ENCODE data around the gene ANKRD44. TPM values are rescaled to one million over a fixed set of nuclear protein-coding genes. Genes with fewer than 3 reads are reported as not detected.
A peak's percentile ranks its signal among the peaks of the same experiment; 100 is the strongest.

Gene ANKRD44
- total RNA-seq, 1 donor from 2014 or later, result 35.4 TPM

GRCh38 chr2:197205585-197206215, 104.9 kb downstream of the ANKRD44 start:
- DNase-seq, result no peak

DNA sequence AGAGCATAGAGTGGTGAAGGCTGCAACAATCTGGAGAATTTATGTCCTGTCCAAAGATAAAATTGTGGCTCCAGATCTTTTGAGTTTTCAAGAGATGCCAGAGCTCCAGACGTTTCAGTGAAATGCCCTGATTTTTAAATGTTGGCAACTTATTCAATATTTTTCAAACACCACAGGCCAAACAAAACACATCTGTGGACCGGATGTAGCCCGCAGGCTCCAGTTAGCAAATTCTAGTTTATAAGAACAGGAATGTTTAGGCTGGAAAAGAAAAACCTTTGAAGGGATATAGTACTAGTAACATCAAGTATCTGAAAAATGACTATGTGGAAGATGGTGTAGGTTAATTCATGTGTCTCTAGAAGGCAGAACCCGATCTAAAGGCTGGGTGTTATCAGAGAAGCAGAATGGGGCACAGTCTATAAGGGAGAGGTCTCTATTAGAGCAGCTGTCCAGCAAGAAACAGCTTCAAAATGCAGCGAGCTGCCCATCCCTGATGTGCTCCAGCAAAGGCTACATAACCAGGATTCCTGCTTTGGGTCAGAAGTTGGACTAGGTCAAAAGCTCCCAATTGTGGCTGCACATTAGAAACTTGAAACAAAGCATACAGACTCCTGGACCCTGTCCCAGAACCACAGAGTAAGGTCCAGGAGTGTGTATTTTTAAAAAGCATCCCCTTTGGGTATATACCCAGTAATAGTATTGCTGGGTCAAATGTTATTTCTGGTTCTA, 105.9 kb downstream of the ANKRD44 start:
- DNase-seq, result no peak

GRCh38 chr2:197201874-197202273, 108.7 kb downstream of the ANKRD44 start:
- DNase-seq, result no peak

GRCh38 chr2:197200762-197201058, 109.9 kb downstream of the ANKRD44 start:
- DNase-seq, result no peak

GRCh38 chr2:197200051-197200761, 110.4 kb downstream of the ANKRD44 start:
- peak; percentile 42 for DNase-seq

GRCh38 chr2:197198890-197199289, 111.7 kb downstream of the ANKRD44 start:
- no peak for DNase-seq

DNA sequence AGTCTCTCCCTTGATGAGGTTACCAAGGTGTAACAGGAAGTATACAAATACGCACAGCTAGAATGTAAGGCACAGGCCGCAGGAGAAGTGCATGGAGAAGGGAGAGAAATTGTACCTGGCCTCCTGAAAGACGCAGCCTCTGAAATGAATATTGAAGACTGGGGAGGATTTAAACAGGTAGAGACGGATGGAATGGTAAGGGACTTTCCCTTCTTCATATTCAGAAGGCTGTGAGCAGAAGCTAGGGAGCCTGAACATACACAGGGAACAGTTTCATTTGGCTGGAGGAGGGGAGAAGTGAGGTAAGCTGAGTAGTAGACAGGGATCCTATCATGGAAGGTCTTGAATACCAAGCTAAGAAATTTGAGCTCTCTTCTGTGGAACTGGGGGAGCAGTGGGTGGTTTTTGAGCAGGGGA, 112.7 kb downstream of the ANKRD44 start:
- no peak for DNase-seq

DNA sequence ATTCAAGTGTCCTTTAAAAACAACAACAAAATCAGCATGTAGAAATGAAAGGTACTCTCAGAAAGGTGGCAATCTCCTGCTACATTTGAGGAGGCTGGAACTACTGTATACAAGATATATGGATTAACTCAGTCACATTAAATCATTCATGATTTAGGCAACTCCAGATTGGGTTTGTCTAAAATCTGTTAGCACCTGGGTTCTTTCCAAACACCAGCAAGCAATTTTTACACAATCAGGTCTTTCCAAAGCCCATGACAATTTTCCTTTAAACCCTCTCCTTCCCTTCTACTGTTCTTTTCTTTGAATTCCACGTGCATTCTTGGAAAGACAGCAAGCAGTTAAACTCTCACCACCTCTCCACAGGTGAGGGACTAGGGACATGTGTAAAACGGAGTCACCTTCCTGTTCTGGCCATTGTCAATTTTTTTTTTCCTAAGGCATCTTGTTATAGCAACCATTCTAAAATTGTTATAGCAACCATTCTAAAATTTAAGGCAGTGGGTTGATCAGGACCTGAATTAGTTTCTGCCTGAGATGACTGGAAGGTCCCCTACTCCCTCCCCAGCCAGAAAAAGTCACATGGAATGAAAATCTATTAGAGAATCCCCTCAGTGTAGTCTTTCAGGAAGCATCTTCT, 113.9 kb downstream of the ANKRD44 start:
- no peak for DNase-seq

DNA sequence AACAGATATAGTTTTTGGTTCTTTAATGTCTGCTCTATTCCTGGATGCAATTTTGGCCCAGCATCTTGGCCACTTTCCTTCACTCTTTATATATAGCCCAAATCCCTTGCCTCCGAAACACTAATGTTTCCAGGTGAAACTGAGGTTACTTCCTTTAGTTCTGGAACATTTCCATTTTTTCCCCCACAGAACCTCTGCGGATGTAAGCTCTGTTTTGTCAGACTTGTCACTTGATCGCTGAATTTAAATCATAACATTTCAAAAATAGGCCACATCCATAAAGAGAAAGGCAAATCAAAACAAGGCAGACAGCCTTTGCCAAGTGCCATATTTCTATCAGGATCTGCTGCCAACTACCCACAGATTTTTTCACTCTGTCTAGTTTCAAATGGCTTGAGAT, 115.1 kb downstream of the ANKRD44 start:
- DNase-seq, result peak; percentile 87

DNA sequence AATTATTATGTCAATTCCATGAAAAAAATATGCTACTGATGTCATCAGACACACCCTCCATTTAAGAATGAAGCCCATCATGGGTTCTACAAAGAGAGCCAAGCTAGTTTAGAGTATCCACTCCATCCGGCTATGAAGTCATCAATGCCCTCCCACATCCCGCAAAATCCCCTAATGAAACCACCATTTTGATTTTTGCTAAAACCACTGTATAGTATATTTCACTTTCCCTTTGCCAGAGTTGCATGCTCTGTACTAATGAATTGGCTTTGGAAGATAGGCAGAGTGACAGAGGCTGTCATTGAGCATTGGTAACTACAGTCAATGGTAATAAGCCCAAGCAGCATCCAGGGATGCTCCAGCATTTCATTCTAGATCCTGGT, 118.6 kb downstream of the ANKRD44 start:
- no peak for DNase-seq

DNA sequence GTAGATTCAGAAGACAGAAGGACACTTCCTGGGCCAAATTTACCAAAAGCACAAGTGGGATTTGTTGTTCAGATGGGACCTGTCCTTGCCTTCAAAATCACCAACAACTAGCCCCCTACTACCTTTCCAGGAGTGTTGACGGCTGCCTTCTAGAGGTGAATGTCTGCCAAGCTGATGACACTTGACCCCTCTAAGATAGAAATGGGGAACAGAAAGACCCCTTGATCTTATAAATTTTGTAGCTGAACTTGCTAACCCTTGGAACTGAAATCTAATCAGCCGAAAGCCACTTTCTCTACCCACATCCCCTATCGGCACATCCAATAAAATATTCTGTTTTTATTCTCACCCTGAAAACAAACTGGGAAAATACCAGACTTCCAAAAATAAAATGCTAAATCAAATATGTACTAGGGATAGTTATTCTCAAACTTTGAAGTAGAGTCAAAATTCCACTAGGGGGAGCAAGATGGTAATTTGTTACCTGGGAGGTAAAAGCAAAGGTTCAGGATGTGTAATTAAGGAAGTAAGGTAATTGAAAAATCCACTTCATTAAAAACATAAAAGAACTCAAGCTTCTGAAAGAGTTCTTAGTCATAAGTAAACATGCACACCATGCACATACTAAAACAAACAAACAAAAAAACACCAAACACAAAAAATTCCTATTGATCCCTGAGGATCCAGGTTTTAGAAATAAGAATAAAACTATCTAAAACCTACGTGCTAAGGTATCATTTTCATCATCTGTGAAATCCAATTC, 119.2 kb downstream of the ANKRD44 start:
- peak; percentile 66 for DNase-seq

DNA sequence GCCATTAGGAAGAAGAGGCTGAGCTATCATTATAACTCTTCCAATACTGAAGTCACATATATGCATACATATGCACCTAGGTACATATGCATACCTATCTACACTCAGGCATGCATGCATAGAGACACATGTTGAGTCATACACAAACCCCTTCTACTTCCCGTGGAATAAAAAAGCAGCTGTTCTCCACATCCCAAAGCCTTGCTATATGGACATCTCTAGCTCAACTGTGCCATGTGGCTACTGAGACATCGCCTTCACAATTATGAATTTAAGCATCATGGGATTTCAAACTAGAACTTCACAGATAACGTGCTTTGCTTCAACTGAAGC, 120.5 kb downstream of the ANKRD44 start:
- no peak for DNase-seq

- DNase-seq, result no peak
These were observed 121.0 kb downstream of the ANKRD44 start for GRCh38 chr2:197189426-197190099.

DNA sequence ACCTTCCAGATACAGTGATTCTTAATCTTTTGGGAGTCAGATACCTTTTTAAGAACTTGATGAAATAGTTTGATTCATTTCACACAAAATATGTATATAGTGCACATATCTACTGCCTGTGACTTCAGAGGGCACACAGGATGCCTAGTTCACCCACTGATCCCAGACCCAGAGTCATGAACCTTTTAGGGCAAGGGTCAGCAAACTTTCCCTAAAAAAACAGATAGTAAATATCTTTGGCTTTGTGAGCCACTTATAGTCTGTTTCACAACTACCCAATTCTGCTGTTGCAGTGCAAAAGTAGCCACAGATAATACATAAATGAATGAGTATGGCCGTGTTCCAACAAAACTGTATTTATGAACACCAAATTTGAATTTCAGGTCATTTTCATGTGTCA, 124.9 kb downstream of the ANKRD44 start:
- no peak for DNase-seq

DNA sequence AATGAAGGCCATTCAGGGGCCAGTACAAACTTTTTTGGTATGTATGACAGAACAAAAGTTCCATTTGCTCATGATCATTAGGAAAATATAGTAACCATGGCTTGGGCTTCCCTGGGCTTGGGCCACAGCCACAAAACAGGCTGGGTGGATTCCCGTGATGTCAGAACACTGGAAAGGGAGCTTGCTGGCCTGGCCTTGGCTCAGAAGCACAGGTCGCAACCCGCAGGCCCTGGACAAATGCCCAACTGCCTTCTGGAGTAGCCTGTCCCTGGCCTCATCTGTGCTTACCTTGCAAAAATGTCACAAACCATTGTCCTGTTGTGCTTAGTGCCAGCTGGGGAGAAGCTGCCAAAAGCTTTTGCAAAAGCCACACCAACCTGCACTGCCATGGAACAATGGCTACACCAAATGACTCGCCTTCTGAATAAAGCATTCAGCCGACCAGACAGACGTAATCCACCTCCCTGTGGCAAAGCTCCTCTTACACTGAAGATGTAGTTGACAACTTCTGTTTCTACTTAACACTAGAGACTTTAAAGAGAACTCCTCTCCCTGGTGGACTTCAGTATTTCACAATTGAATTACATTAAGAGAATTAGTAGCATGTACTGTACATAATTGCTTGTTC, 125.5 kb downstream of the ANKRD44 start:
- DNase-seq, result no peak

DNA sequence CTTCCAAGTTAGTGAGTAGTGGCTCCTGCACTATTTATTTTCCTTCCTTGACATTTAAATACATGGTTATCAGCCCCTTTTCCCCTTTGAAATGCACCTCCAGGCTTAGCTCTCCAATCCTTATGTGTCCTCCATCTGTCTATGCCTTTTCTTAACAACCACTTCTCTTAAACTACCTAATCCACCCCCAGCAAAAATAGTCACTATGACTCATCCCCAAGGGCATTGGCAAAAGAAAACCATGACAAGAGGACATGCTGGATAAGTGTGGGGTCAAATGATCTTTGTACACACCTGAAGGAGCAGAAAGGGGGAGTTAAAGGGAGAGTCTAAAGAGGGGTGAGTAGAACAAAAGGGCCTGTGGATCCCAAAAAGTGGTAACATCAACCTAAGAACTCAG, 127.2 kb downstream of the ANKRD44 start:
- no peak for DNase-seq

DNA sequence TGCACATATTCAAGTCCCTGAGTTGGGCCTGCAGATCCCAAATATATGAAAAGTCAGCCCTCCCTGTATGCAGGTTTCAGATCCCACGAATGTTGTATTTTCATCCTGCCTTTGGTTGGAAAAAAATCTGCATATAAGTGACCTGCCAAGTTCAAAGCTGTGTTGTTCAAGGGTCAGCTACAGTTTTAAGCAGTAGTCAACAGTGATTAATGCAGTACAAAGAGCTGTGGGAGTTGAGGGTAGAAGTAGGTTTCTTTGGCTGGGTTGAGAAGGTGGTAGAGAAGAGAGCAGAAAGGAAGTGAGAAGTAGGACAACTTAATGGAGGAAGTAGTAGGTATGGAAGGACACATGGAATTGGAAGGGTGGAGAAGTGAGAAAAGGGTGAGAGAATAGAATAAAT, 127.9 kb downstream of the ANKRD44 start:
- DNase-seq, result no peak

DNA sequence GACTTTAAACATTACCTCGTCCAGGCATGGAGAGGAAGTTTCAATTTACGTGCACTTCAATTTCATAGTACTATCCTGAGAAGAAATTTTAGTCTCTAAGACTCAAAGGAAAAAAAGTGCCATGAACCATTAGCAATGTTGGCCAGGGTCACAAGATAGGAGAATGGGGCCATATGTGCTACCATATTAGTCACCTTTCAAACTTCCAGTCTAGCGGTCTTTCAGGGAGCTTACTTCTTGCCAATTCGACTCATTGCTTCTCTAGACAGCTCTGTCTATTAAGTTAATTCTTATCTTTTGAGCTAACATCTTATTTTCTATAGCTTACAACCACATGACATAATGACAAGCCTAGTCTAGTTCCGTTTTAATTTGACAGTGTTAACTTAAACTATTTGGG, 129.1 kb downstream of the ANKRD44 start:
- no peak for DNase-seq

DNA sequence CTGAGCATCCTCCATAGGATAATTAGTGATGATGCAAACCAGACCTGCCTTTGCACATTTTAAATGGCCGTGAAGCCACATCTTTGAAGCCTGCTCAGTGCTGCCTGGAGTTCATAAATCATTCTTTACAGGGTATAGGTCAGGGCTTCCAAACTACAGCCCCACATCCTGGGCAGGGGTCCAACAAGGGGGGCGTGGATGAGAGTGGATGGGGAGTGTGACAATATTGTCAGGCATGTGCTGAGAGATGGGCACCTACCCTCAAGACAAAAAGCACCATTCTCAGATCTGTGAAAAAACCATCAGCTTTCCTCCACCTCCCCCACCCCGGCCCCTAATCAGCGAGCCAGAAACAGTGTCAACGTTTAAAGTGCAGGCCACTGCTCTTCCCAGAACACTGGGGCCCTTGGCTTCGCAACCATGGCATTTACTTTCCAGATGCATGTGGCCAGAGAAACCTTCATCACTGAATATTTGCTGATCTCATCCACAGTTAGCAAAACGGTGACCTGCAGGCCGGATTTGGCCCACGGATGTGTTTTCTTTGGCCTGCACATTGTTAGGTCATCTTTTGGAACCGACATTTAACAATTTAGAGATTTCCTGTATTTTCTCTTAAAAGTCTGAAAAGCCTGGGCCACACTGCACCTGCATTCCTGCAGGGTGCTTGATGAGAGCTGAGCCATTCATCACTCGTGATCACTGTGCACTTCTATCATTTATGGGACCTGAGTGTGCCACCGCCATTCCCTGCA, 130.7 kb downstream of the ANKRD44 start:
- peak; percentile 61 for DNase-seq

GRCh38 chr2:197176522-197176921, 134.1 kb downstream of the ANKRD44 start:
- DNase-seq, result no peak
